ENCODE results near the gene TNK1. TPM values are rescaled to one million over a fixed set of nuclear protein-coding genes. Genes with fewer than 3 reads are reported as not detected.

Gene TNK1
- total and polyA plus RNA-seq, 9 of the 15 experiments (the other 6 are each of a cell fraction or from before 2014, with no cell fraction given), result 0.28 to 5.2 (median 2.1) TPM

DNA sequence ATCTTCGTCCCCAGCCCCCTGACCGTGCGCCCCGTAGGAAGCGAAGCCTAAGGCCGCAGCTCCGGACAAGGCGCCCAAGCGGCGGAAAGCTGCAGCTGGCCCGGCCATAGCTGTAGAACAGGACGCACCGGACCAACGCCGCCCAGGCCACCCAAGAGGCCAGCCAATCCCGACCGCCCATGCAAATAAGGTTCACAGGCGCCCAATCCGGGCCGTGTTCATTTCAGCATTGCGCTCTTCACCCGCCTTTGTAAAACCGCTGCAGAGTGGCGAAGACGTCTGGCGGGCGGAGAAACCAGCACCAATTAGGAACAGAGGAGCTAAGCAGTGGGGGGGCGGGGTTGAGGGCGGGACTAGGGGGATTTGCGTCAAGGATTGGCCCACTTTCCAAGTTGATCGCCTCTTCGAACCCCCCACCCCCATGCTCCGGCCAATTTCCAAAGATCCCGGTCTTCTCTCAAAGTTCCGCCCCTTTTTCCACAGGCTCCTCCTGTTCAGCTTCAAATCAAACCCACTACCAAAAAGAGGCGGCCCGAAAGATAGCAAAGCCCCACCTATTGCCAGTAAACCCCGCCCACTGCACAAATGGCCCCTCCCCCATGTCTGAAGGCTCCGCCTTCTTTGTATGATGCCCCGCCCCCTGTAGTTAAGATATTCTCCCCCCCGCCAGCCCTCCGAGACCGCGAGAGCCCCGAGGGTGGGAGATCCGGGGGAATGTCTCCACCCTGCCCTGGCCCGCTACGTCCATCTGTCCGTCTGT lies 23.3 kb downstream of the TNK1 start, which contains the start of gene TMEM256 (continued):
- TF ChIP-seq ZBTB40 (IDR thresholded peaks at IDR 0.05) (no peak), ZBTB40 (CRISPR knock-in tag; IDR thresholded peaks at IDR 0.05) (no peak), ZNF79 (CRISPR knock-in tag; IDR thresholded peaks at IDR 0.05; ENCODE audit: low read depth) (no peak), PHTF2 (CRISPR knock-in tag; IDR thresholded peaks at IDR 0.05) (no peak), ATF4 (CRISPR knock-in tag; IDR thresholded peaks at IDR 0.05) (no peak), DDX20 (tag; IDR thresholded peaks at IDR 0.05; ENCODE audit: low read depth) (no peak), EP400 (IDR thresholded peaks at IDR 0.05) (peak; percentile 25; the same call in 1 of the 2 replicates), ZNF311 (CRISPR knock-in tag; IDR thresholded peaks at IDR 0.05) (no peak), ZNF280B (CRISPR knock-in tag; IDR thresholded peaks at IDR 0.05) (no peak), ZNF134 (CRISPR knock-in tag; conservative IDR thresholded peaks at IDR 0.05) (no peak), TAF9B (IDR thresholded peaks at IDR 0.05; ENCODE audit: partially characterized antibody) (peak; percentile 54), FUS (optimal IDR thresholded peaks at IDR 0.05; ENCODE audit: low read depth, low read length) (no peak), SNRNP70 (optimal IDR thresholded peaks at IDR 0.05; ENCODE audit: low read depth, low read length) (no peak), CTCFL (IDR thresholded peaks at IDR 0.05; ENCODE audit: borderline replicate concordance, insufficient read depth, low read depth, low read length, poor library complexity, severe bottlenecking) (peak; percentile 41)
